Hepatocyte (in vitro differentiated cells): ENCODE data around the gene RPS21. TPM values are rescaled to one million over a fixed set of nuclear protein-coding genes. Genes with fewer than 3 reads are reported as not detected.

Experiments
- DNase-seq: peaks from one replicate; pipeline ENCODE4 v3.0.0-alpha.2; 2016; ENCODE audit warnings: low spot score
- H2AFZ ChIP-seq: fragments of 200-600 bp; sonication (generic); 2 replicates; pipeline ENCODE4 v1.6.0; 2016; ENCODE audit warnings: antibody characterized with exemption, mild to moderate bottlenecking
- H3K27ac ChIP-seq: fragments of 200-600 bp; sonication (generic); 2 replicates; pipeline ENCODE4 v1.5.1; 2016; ENCODE audit warnings: mild to moderate bottlenecking
- H3K27me3 ChIP-seq: fragments of 200-600 bp; sonication (generic); 2 replicates; pipeline ENCODE4 v1.6.1; 2016
- H3K36me3 ChIP-seq: fragments of 200-600 bp; sonication (generic); replicated peaks from 2 replicates; pipeline ENCODE4 v1.5.1; 2016; ENCODE audit warnings: low read depth; ENCODE audit not compliant: insufficient read depth
- H3K4me1 ChIP-seq: fragments of 200-600 bp; sonication (generic); 2 replicates; pipeline ENCODE4 v1.5.1; 2016; ENCODE audit warnings: mild to moderate bottlenecking, moderate library complexity; ENCODE audit not compliant: insufficient read depth
- H3K4me2 ChIP-seq: fragments of 200-600 bp; sonication (generic); 2 replicates; pipeline ENCODE4 v1.6.0; 2016
- H3K4me3 ChIP-seq: fragments of 200-600 bp; sonication (generic); 2 replicates; pipeline ENCODE4 v1.5.1; 2016; ENCODE audit warnings: mild to moderate bottlenecking
- H3K79me2 ChIP-seq: fragments of 200-600 bp; sonication (generic); 2 replicates; pipeline ENCODE4 v1.6.0; 2017; ENCODE audit warnings: mild to moderate bottlenecking
- H3K9me2 ChIP-seq: fragments of 200-600 bp; sonication (generic); replicated peaks from 2 replicates; pipeline ENCODE4 v1.6.0; 2017; ENCODE audit warnings: mild to moderate bottlenecking; ENCODE audit not compliant: insufficient read depth
- H3K9me3 ChIP-seq: fragments of 200-600 bp; sonication (generic); 2 replicates; pipeline ENCODE4 v1.5.1; 2016; ENCODE audit warnings: low read depth, mild to moderate bottlenecking
- H4K20me1 ChIP-seq: fragments of 200-600 bp; sonication (generic); 2 replicates; pipeline ENCODE4 v1.6.0; 2016; ENCODE audit warnings: mild to moderate bottlenecking; ENCODE audit not compliant: insufficient read depth, poor library complexity, severe bottlenecking
- EZH2 ChIP-seq: fragments of 200-600 bp; sonication (generic); IDR thresholded peaks from 2 replicates; pipeline ENCODE4 v1.6.1; 2016; ENCODE audit warnings: antibody characterized with exemption, mild to moderate bottlenecking, borderline replicate concordance
- EZH2phosphoT487 ChIP-seq: fragments of 200-600 bp; sonication (generic); IDR thresholded peaks from one replicate; pipeline ENCODE4 v1.6.1; 2018; ENCODE audit warnings: antibody characterized with exemption, mild to moderate bottlenecking, low read depth, moderate library complexity; ENCODE audit not compliant: unreplicated experiment, severe bottlenecking
- WGBS: methylation state at CpG from one replicate; pipeline ENCODE4 v1.1.6; 2016; ENCODE audit warnings: low lambda C conversion rate; ENCODE audit errors: missing lambda C conversion rate; 5-methylcytosine and 5-hydroxymethylcytosine counted together
- polyA plus RNA-seq: library from polyadenylated mRNA; unstranded; fragments of >200 nt; fragmentation: Nextera tagmentation; extraction: Ambion mirVana; gene quantifications from 2 replicates; pipeline ENCODE4 v1.2.1, GENCODE V29; 2016
- total RNA-seq: library from RNA; depleted of rRNA; stranded (reverse); fragments of >200 nt; gene quantifications from 2 replicates; pipeline ENCODE4 v1.2.3, GENCODE V29; 2014
- TF ChIP-seq, protein P1 (sequence below): fragments of 200-600 bp; sonication (generic); IDR thresholded peaks from 2 replicates; pipeline ENCODE4 v1.5.1; 2016; ENCODE audit warnings: antibody characterized with exemption, mild to moderate bottlenecking; ENCODE audit not compliant: poor library complexity

Gene RPS21
- total and polyA plus RNA-seq, 2 experiments from 2014 or later: 460 to 1,754 TPM

DNA sequence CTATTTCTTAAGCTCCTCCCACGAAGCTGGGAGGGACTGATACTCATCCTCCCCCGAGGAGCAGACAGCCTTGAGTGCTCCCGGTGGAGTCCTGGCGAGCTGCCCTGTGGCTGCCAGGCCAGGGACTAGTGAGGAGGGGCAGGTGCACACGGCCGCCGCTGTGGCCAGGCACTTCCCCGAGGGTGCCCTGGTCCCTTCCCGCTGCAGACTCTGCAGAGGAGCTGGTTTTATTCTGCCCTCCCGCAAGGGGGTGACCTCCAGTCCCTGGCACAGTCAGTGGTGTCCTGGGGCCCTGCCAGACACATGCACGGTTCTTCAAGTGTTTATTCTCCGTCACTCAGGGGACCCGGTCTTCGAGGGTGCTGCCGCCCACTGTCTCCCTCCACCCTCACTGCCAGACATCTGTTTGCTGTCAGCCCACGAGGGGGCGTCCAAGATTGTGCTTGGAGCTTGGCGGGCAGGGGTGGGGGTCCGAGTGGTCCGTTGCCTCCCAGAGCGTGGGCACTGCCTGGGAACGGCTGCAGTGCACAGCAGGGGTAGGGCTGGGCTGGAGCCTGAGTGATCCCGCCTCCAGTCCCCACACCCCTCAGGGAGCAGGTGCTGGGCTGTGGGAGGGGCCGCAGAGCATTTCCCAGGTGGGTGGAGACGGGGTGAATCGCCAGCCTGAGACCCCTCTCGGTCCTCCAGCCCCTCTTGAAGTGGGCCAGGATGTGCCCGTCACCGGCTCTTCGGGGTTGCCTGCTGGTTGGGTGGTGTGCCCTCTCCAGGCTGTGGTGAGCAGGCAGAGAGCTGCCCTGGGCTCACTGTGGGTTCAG is 23.2 kb downstream of the RPS21 start:
- 19% methylated on average over 28 of the region's 30 CpGs for WGBS
- H3K36me3 ChIP-seq: no peaks in the 10 kb centered on the region
- no peak overlapping the region for H3K4me3 ChIP-seq
- TF ChIP-seq, protein P1, sequence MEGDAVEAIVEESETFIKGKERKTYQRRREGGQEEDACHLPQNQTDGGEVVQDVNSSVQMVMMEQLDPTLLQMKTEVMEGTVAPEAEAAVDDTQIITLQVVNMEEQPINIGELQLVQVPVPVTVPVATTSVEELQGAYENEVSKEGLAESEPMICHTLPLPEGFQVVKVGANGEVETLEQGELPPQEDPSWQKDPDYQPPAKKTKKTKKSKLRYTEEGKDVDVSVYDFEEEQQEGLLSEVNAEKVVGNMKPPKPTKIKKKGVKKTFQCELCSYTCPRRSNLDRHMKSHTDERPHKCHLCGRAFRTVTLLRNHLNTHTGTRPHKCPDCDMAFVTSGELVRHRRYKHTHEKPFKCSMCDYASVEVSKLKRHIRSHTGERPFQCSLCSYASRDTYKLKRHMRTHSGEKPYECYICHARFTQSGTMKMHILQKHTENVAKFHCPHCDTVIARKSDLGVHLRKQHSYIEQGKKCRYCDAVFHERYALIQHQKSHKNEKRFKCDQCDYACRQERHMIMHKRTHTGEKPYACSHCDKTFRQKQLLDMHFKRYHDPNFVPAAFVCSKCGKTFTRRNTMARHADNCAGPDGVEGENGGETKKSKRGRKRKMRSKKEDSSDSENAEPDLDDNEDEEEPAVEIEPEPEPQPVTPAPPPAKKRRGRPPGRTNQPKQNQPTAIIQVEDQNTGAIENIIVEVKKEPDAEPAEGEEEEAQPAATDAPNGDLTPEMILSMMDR: peak; percentile 75
- TF ChIP-seq EZH2phosphoT487: no peak
- no peak for TF ChIP-seq EZH2
- H3K4me2 ChIP-seq: peak overlapping the region; percentile 59
- H3K79me2 ChIP-seq: peaks cover 16% of the 10 kb centered on the region
- no peaks in the 10 kb centered on the region for H3K27me3 ChIP-seq
- no peak overlapping the region for H2AFZ ChIP-seq
- H4K20me1 ChIP-seq: no peaks in the 10 kb centered on the region
- no peaks in the 10 kb centered on the region for H3K9me3 ChIP-seq
- H3K27ac ChIP-seq: peak overlapping the region; percentile 16
- H3K4me1 ChIP-seq: peaks cover 39% of the 10 kb centered on the region
- no peaks in the 10 kb centered on the region for H3K9me2 ChIP-seq
- DNase-seq: peak; percentile 74

DNA sequence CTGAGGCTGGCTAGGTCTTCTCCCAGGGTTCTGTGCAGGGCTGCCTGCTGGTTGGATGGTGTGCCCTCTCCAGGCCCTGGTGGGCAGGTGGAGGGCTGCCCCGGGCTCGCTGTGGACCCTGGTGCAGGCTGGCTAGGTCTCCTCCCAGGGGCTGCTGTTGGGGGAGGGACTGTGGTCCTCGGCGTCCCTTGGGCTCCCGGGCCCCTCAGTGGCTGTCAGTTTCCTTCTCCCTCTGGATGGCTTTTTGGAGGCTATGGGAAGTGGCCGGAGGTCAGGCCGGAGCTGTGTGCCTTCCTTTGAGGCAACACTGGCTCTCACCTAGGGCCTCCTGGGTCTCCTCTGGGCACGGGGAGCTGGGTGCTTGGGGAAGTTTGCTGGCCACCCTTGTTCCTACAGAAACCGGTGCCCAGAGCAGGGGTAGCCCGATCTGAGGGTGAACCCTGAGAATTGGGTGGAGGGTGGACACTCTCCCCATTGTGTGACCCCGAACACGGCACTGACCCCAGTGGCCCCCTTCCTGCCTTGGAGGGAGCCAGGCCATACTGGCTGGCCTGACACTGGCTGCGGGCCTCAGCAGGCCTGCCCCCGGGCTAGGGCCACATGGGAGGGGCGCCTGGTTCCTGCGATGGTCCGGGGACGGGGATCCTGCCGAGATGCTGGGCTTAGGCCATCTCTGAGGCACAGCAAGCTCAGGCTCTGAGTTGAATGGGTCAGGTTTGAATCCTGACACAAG is 24.0 kb downstream of the RPS21 start:
- no peaks in the 10 kb centered on the region for H4K20me1 ChIP-seq
- H3K4me2 ChIP-seq: no peak overlapping the region
- peaks cover 9% of the 10 kb centered on the region for H3K79me2 ChIP-seq
- H3K27me3 ChIP-seq: no peaks in the 10 kb centered on the region
- H3K36me3 ChIP-seq: no peaks in the 10 kb centered on the region
- no peak overlapping the region for H3K4me3 ChIP-seq
- H3K4me1 ChIP-seq: peaks cover 33% of the 10 kb centered on the region
- no peak overlapping the region for H2AFZ ChIP-seq
- DNase-seq: no peak
- peak overlapping the region; percentile 16 for H3K27ac ChIP-seq
- no peaks in the 10 kb centered on the region for H3K9me2 ChIP-seq
- no peak for TF ChIP-seq EZH2phosphoT487
- TF ChIP-seq EZH2: no peak
- TF ChIP-seq, protein P1: no peak
- H3K9me3 ChIP-seq: no peaks in the 10 kb centered on the region
- WGBS: 84% methylated on average over 19 of the region's 19 CpGs

DNA sequence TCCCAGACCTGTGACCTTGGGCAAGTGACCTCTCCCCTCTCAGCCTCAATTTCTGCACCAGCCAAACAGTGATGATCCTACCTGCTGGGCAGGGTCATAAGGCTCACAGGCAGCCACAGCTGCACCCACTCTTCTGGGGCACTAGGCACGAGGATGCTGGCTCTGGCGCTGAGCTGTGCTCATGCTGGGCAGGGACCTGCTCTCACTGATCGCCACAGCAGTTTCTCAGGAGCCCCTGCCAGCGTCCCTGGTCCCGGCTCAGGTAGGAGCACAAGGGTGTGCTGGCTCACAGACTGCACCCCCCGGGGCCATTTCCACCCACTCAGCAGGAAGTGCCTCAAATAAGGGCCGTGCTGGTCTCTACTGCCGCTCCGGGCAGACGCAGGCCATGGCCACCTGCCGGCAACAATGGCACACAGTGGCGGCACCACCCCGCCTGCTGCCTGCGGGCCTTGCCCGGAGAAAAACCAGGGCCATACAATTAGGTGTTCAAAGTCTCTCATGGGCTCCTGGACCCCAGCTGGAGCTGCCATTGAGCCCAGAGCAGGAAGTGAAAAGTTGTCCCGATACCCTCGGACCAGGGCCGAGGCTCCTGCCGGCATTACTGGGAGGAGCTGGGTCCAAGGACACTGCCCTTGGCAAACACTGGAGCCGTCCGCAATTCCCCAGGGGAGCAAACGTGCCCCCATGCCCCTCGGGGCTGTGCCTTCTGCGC is 24.7 kb downstream of the RPS21 start:
- Histone ChIP-seq H3K4me3 (no peak overlapping the region), H3K9me2 (no peaks in the 10 kb centered on the region), H3K4me1 (peaks cover 32% of the 10 kb centered on the region), H3K4me2 (peak overlapping the region; percentile 61), H2AFZ (no peak overlapping the region), H3K9me3 (no peaks in the 10 kb centered on the region), H4K20me1 (no peaks in the 10 kb centered on the region), H3K27me3 (no peaks in the 10 kb centered on the region), H3K36me3 (no peaks in the 10 kb centered on the region), H3K27ac (peak overlapping the region; percentile 81), H3K79me2 (peaks cover 1% of the 10 kb centered on the region)
- 79% methylated on average over 23 of the region's 24 CpGs for WGBS
- no peak for DNase-seq
- TF ChIP-seq EZH2 (no peak), EZH2phosphoT487 (no peak)
- TF ChIP-seq, protein P1: no peak
